H1 (cell line): ENCODE measurements around the gene RPS6KL1. TPM values are rescaled to one million over a fixed set of nuclear protein-coding genes. Genes with fewer than 3 reads are reported as not detected.

Experiments used
- CTCF ChIA-PET: fragments of 300-600 bp; sonication (Branson Sonifier 250); formaldehyde crosslinking; loops from one replicate; lab custom pipeline; 2021; ENCODE audit not compliant: partially characterized antibody; lab: Charles Lee
- POLR2A ChIA-PET: fragments of 300-600 bp; sonication (Branson Sonifier 250); formaldehyde crosslinking; loops from one replicate; lab custom pipeline; 2021; ENCODE audit warnings: inconsistent platforms; ENCODE audit not compliant: partially characterized antibody; lab: Charles Lee
- DNase-seq, 2 experiments: peaks; one replicate each; pipeline versions ENCODE4 v3.0.0 to v3.0.0-alpha.2; 2010 to 2022; ENCODE audit warnings: low spot score in 2 of 2, low read depth in 1 of 2, mixed read lengths in 1 of 2
- FAIRE-seq: peaks from 2 replicates; lab custom pipeline; 2011; peaks lifted over from hg19 to GRCh38; lab: Jason Lieb, UNC
- H2AFZ ChIP-seq: 2 replicates; pipeline ENCODE4 v1.8.1; 2012; ENCODE audit warnings: low read length, inconsistent platforms
- H2AK5ac ChIP-seq: 2 replicates; pipeline ENCODE4 v1.6.1; 2013; ENCODE audit warnings: low read depth, low read length
- H2BK120ac ChIP-seq: replicated peaks from 2 replicates; pipeline ENCODE3; 2013; ENCODE audit warnings: low read depth, low read length, inconsistent platforms
- H2BK12ac ChIP-seq: 2 replicates; pipeline ENCODE4 v1.6.1; 2013; ENCODE audit warnings: low read depth, low read length
- H2BK15ac ChIP-seq: 2 replicates; pipeline ENCODE4 v1.6.1; 2013; ENCODE audit warnings: low read length
- H2BK20ac ChIP-seq: 2 replicates; pipeline ENCODE4 v1.6.1; 2013; ENCODE audit warnings: low read length
- H2BK5ac ChIP-seq: 2 replicates; pipeline ENCODE4 v1.6.1; 2013; ENCODE audit warnings: low read depth, low read length
- H3K14ac ChIP-seq: 2 replicates; pipeline ENCODE4 v1.6.1; 2013; ENCODE audit warnings: inconsistent platforms; ENCODE audit not compliant: insufficient read length
- H3K18ac ChIP-seq: 2 replicates; pipeline ENCODE4 v1.6.1; 2013; ENCODE audit warnings: low read length; ENCODE audit errors: extremely low read depth
- H3K23ac ChIP-seq: 2 replicates; pipeline ENCODE4 v1.6.1; 2013; ENCODE audit warnings: inconsistent platforms; ENCODE audit not compliant: insufficient read length
- H3K23me2 ChIP-seq: 2 replicates; pipeline ENCODE4 v1.6.1; 2013; ENCODE audit warnings: low read depth, low read length
- H3K27ac ChIP-seq: 2 replicates; pipeline ENCODE4 v1.6.1; 2011; ENCODE audit warnings: low read depth, low read length, inconsistent platforms
- H3K27me3 ChIP-seq, 4 experiments: replicated peaks in 1 of 4; 1 replicate in 1 of 4; 2 replicates in 3 of 4; pipeline versions ENCODE4 v1.6.1 to v1.8.1; 2011 to 2013; ENCODE audit warnings: low read length in 3 of 4, mild to moderate bottlenecking in 3 of 4, inconsistent platforms in 2 of 4, mixed read lengths in 2 of 4, moderate library complexity in 1 of 4; ENCODE audit not compliant: control insufficient read depth in 3 of 4, insufficient read depth in 3 of 4; ENCODE audit errors: extremely low read depth in 1 of 4
- H3K36me3 ChIP-seq, 4 experiments: 2 replicates each; pipeline versions ENCODE4 v1.6.1 to v1.8.1; 2011 to 2013; ENCODE audit warnings: mild to moderate bottlenecking in 4 of 4, low read length in 3 of 4, moderate library complexity in 2 of 4, control low read depth in 1 of 4, inconsistent platforms in 1 of 4; ENCODE audit not compliant: insufficient read depth in 4 of 4, control insufficient read depth in 2 of 4
- H3K4ac ChIP-seq: replicated peaks from 2 replicates; pipeline ENCODE3; 2013; ENCODE audit warnings: low read length, low read depth, mixed read lengths, inconsistent platforms; ENCODE audit not compliant: insufficient read length
- H3K4me1 ChIP-seq, 4 experiments: replicated peaks in 1 of 4; 1 replicate in 1 of 4; 2 replicates in 3 of 4; pipeline versions ENCODE4 v1.6.1 to v1.8.1; 2011 to 2013; ENCODE audit warnings: low read length in 3 of 4, inconsistent platforms in 2 of 4, mixed read lengths in 1 of 4; ENCODE audit not compliant: insufficient read depth in 4 of 4, control insufficient read depth in 3 of 4
- H3K4me2 ChIP-seq, 2 experiments: 2 replicates each; pipeline versions ENCODE4 v1.6.1 to v1.8.1; 2011 to 2013; ENCODE audit warnings: low read depth in 2 of 2, low read length in 2 of 2, control low read depth in 1 of 2, inconsistent platforms in 1 of 2, mild to moderate bottlenecking in 1 of 2; ENCODE audit not compliant: insufficient read depth in 1 of 2
- H3K4me3 ChIP-seq, 4 experiments: fragments of 200-600, 300-600 bp in 1 of 4; sonication (generic), shearing (Covaris generic), sonication (Bioruptor Twin) in 1 of 4; 2 replicates each; pipeline versions ENCODE4 v1.5.1 to v1.8.1; 2011 to 2016; ENCODE audit warnings: low read length in 4 of 4, low read depth in 3 of 4, control low read depth in 2 of 4, inconsistent platforms in 2 of 4, mild to moderate bottlenecking in 2 of 4, mixed read lengths in 1 of 4, moderate library complexity in 1 of 4; ENCODE audit not compliant: insufficient read depth in 2 of 4; ENCODE audit errors: extremely low read depth in 1 of 4
- H3K56ac ChIP-seq: replicated peaks from 2 replicates; pipeline ENCODE3; 2013; ENCODE audit warnings: low read depth, mild to moderate bottlenecking, mixed read lengths, low read length, inconsistent platforms; ENCODE audit not compliant: insufficient read length
- H3K79me1 ChIP-seq: 2 replicates; pipeline ENCODE4 v1.6.1; 2013; ENCODE audit warnings: low read depth, low read length, control low read depth
- H3K79me2 ChIP-seq, 2 experiments: 2 replicates each; pipeline versions ENCODE4 v1.6.1 to v1.8.1; 2012 to 2013; ENCODE audit warnings: low read length in 2 of 2, mild to moderate bottlenecking in 2 of 2, inconsistent platforms in 1 of 2; ENCODE audit not compliant: insufficient read depth in 2 of 2, control insufficient read depth in 1 of 2
- H3K9ac ChIP-seq, 4 experiments: replicated peaks in 1 of 4; 1 replicate in 1 of 4; 2 replicates in 3 of 4; pipeline versions ENCODE4 v1.6.1 to v1.8.1; 2011 to 2013; ENCODE audit warnings: low read depth in 3 of 4, low read length in 3 of 4, control low read depth in 2 of 4, mild to moderate bottlenecking in 2 of 4, moderate library complexity in 2 of 4, inconsistent platforms in 1 of 4; ENCODE audit errors: extremely low read depth in 1 of 4
- H3K9me3 ChIP-seq, 2 experiments: 2 replicates each; pipeline versions ENCODE4 v1.6.1 to v1.8.1; 2012 to 2013; ENCODE audit warnings: mild to moderate bottlenecking in 2 of 2, moderate library complexity in 2 of 2, control low read depth in 1 of 2, inconsistent platforms in 1 of 2, low read depth in 1 of 2, low read length in 1 of 2, mixed read lengths in 1 of 2; ENCODE audit not compliant: insufficient read depth in 2 of 2
- H4K20me1 ChIP-seq, 2 experiments: replicated peaks in 1 of 2; 2 replicates each; pipeline versions ENCODE3 to v1.8.1; 2011 to 2013; ENCODE audit warnings: inconsistent platforms in 2 of 2, low read length in 2 of 2, mild to moderate bottlenecking in 1 of 2; ENCODE audit not compliant: insufficient read depth in 2 of 2, control insufficient read depth in 1 of 2
- H4K5ac ChIP-seq: 2 replicates; pipeline ENCODE4 v1.6.1; 2013; ENCODE audit warnings: low read length, low read depth, mixed read lengths, inconsistent platforms; ENCODE audit not compliant: insufficient read length
- H4K8ac ChIP-seq: 2 replicates; pipeline ENCODE4 v1.8.0; 2013; ENCODE audit warnings: mild to moderate bottlenecking, moderate library complexity, low read length, inconsistent platforms; ENCODE audit not compliant: insufficient read depth; ENCODE audit errors: extremely low read depth
- H4K91ac ChIP-seq: replicated peaks from 2 replicates; pipeline ENCODE3; 2013; ENCODE audit warnings: low read length, mixed read lengths, inconsistent platforms; ENCODE audit not compliant: insufficient read length
- BRCA1 ChIP-seq: IDR thresholded peaks from 2 replicates; pipeline ENCODE4 v1.6.1; 2012; ENCODE audit warnings: low read depth, low read length, improper control_type of control experiment
- CBX5 ChIP-seq: fragments of 300-800, 300-1000 bp; sonication (generic); IDR thresholded peaks from 2 replicates; pipeline ENCODE4 v1.7.1; 2016; ENCODE audit warnings: antibody characterized with exemption, low read length, low read depth
- EP300 ChIP-seq, 2 experiments: IDR thresholded peaks; 1 replicate in 1 of 2; 2 replicates in 1 of 2; pipeline ENCODE4 v1.6.1; 2011 to 2012; ENCODE audit warnings: low read depth in 2 of 2, low read length in 2 of 2, mild to moderate bottlenecking in 2 of 2, borderline replicate concordance in 1 of 2, inconsistent platforms in 1 of 2, moderate library complexity in 1 of 2
- HDAC2 ChIP-seq, 2 experiments: fragments of 300-600 bp in 1 of 2; sonication (generic) in 1 of 2; IDR thresholded peaks; 2 replicates each; pipeline ENCODE4 v1.6.1; 2011 to 2012; ENCODE audit warnings: low read depth in 2 of 2, low read length in 2 of 2, mild to moderate bottlenecking in 2 of 2, moderate library complexity in 2 of 2, borderline replicate concordance in 1 of 2, inconsistent platforms in 1 of 2
- HDAC6 ChIP-seq: IDR thresholded peaks from one replicate; pipeline ENCODE4 v1.7.1; 2012; ENCODE audit warnings: low read depth, mild to moderate bottlenecking, inconsistent platforms, low read length, moderate library complexity
- NRF1 ChIP-seq: IDR thresholded peaks from 2 replicates; pipeline ENCODE4 v1.6.1; 2011; ENCODE audit warnings: mild to moderate bottlenecking, low read depth, low read length, improper control_type of control experiment
- POU5F1 ChIP-seq: IDR thresholded peaks from 2 replicates; pipeline ENCODE4 v1.6.1; 2011; ENCODE audit warnings: low read depth, mild to moderate bottlenecking, low read length, moderate library complexity
- SP4 ChIP-seq: IDR thresholded peaks from 2 replicates; pipeline ENCODE4 v1.6.1; 2012; ENCODE audit warnings: low read length, inconsistent platforms
- SUZ12 ChIP-seq: fragments of 200-600 bp; sonication (generic); IDR thresholded peaks from 2 replicates; pipeline ENCODE4 v1.6.1; 2012; ENCODE audit warnings: mild to moderate bottlenecking, inconsistent platforms, low read length, moderate library complexity, mixed read lengths
- TAF7 ChIP-seq: optimal IDR thresholded peaks from 2 replicates; pipeline ENCODE3; 2011; ENCODE audit warnings: low read depth, mild to moderate bottlenecking, inconsistent platforms, low read length, moderate library complexity, borderline replicate concordance
- ZNF274 ChIP-seq: IDR thresholded peaks from 2 replicates; pipeline ENCODE4 v1.7.0; 2012; ENCODE audit warnings: low read length, borderline replicate concordance; ENCODE audit errors: extremely low read depth
- WGBS, 2 experiments: shearing (Covaris generic) in 1 of 2; methylation state at CpG; one replicate each; pipeline versions ENCODE4 v1.1.6 to v1.1.7; 2013 to 2015; ENCODE audit warnings: low lambda C conversion rate in 2 of 2, mixed read lengths in 2 of 2, inconsistent platforms in 1 of 2, low coverage in 1 of 2, missing lambda C conversion rate in 1 of 2; ENCODE audit not compliant: insufficient replicate concordance in 2 of 2, insufficient coverage in 1 of 2, insufficient read length in 1 of 2; ENCODE audit errors: extremely low coverage in 1 of 2, missing lambda C conversion rate in 1 of 2; 5-methylcytosine and 5-hydroxymethylcytosine counted together
- polyA plus RNA-seq, 7 experiments: library from polyadenylated mRNA; depleted of rRNA in 3 of 7; stranded (reverse) in 5 of 7; unstranded in 2 of 7; fragments of >200 nt in 5 of 7; fragments of 200-250 nt in 2 of 7; gene quantifications; 1 replicate in 5 of 7; 2 replicates in 1 of 7; 4 replicates in 1 of 7; pipeline versions ENCODE4 v1.2.1 to v1.2.3, GENCODE V29; 2011 to 2013; ENCODE audit warnings: missing spikeins in 2 of 7, mixed read lengths in 2 of 7
- total RNA-seq: library from RNA; stranded (reverse); fragmentation: NEBNext Ultra II Directional; extraction: Animal tissue kit (Norgen Biotek cat#: 25700); gene quantifications from 2 replicates; pipeline ENCODE4 v1.2.1, GENCODE V29; 2021
- TF ChIP-seq, protein P1 (sequence below): IDR thresholded peaks from 2 replicates; pipeline ENCODE4 v1.6.1; 2012; ENCODE audit warnings: low read length, inconsistent platforms

Gene RPS6KL1
- total and polyA plus RNA-seq, 2 of the 8 experiments (the other 6 are each of a cell fraction or from before 2014, with no cell fraction given): 9.8 to 13.8 TPM

DNA sequence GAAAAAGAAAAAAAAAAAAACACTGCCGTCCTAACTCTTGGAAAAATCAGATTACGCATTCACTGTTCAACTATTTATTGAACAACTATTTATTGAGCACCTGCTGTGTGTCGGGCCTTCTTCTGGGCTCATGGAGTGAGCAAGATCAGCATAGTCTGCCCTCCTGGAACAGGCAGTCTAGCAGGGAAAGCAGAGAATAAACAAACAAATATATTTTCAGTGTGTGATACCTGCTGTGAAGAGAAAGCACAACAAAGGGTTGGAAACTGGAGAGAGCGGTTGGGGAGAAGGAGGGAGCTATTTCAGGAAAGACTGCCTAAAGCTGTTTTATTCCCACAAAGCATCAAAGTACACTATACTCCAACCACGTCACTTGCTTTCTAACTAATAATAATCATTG lies 57.9 kb downstream of the RPS6KL1 start:
- Histone ChIP-seq H2AK5ac (no peak overlapping the region), H3K4ac (no peak overlapping the region), H4K20me1 (no peaks in the 10 kb centered on the region), H3K23me2 (no peaks in the 10 kb centered on the region), H3K4me1 (0 out of 7 replicates have a peak, but pooled peaks cover 0 to 2% (median 0%) of the 10 kb centered on the region in 4 experiments), H3K4me2 (no peak overlapping the region), H3K56ac (no peak overlapping the region), H2BK20ac (no peak overlapping the region), H3K79me2 (no peaks in the 10 kb centered on the region), H2AFZ (no peak overlapping the region), H3K36me3 (no peaks in the 10 kb centered on the region), H3K9ac (no peak overlapping the region), H3K9me3 (no peaks in the 10 kb centered on the region), H4K8ac (no peak overlapping the region), H4K5ac (no peak overlapping the region), H4K91ac (no peak overlapping the region), H2BK15ac (no peak overlapping the region), H3K23ac (no peak overlapping the region), H3K79me1 (no peaks in the 10 kb centered on the region), H3K14ac (no peak overlapping the region), H3K18ac (no peak overlapping the region), H2BK5ac (no peak overlapping the region), H3K27me3 (no peaks in the 10 kb centered on the region), H3K27ac (no peak overlapping the region), H2BK120ac (no peak overlapping the region), H3K4me3 (no peak overlapping the region), H2BK12ac (no peak overlapping the region)
- CTCF ChIA-PET: interaction anchor here (1.0 to 18.3 kb wide), 4 partner anchors 9 to 223 kb away, joined by 3 to 509 read pairs (median 184); partner anchors contain the start of genes DLST and PROX2
- FAIRE-seq (no peak), DNase-seq (no peak)
- 84% methylated on average over 5 of the region's 5 CpGs; no CpG with 5 or more reads in 1 of the 2 experiments for WGBS, 2 experiments
- POLR2A ChIA-PET: interaction anchor here (0.6 kb wide), 1 partner anchor 10 kb away, joined by 3 read pairs; no protein-coding TSS in a partner anchor
- TF ChIP-seq, protein P1, sequence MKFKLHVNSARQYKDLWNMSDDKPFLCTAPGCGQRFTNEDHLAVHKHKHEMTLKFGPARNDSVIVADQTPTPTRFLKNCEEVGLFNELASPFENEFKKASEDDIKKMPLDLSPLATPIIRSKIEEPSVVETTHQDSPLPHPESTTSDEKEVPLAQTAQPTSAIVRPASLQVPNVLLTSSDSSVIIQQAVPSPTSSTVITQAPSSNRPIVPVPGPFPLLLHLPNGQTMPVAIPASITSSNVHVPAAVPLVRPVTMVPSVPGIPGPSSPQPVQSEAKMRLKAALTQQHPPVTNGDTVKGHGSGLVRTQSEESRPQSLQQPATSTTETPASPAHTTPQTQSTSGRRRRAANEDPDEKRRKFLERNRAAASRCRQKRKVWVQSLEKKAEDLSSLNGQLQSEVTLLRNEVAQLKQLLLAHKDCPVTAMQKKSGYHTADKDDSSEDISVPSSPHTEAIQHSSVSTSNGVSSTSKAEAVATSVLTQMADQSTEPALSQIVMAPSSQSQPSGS: no peak
- no peak for TF ChIP-seq SP4
- no peak for TF ChIP-seq BRCA1
- TF ChIP-seq CBX5: no peak
- TF ChIP-seq ZNF274: no peak
- TF ChIP-seq EP300 (IDR thresholded peaks at IDR 0.05; ENCODE audit: borderline replicate concordance in 1 of 2, low read depth in 2 of 2, low read length in 2 of 2): no peak
- TF ChIP-seq SUZ12: no peak
- no peak for TF ChIP-seq NRF1
- TF ChIP-seq POU5F1: no peak
- TF ChIP-seq HDAC6: no peak
- TF ChIP-seq TAF7: no peak
- no peak for TF ChIP-seq HDAC2 (IDR thresholded peaks at IDR 0.05; ENCODE audit: borderline replicate concordance in 1 of 2, low read depth in 2 of 2, low read length in 2 of 2)
